Islet precursor cell (in vitro differentiated cells): ENCODE results near the gene NDUFS6.
A peak's percentile ranks its signal among the peaks of the same experiment; 100 is the strongest.

Experiments
- DNase-seq: peaks from one replicate; pipeline ENCODE4 v3.0.0-alpha.2; 2018

NDUFS6 gene

DNA sequence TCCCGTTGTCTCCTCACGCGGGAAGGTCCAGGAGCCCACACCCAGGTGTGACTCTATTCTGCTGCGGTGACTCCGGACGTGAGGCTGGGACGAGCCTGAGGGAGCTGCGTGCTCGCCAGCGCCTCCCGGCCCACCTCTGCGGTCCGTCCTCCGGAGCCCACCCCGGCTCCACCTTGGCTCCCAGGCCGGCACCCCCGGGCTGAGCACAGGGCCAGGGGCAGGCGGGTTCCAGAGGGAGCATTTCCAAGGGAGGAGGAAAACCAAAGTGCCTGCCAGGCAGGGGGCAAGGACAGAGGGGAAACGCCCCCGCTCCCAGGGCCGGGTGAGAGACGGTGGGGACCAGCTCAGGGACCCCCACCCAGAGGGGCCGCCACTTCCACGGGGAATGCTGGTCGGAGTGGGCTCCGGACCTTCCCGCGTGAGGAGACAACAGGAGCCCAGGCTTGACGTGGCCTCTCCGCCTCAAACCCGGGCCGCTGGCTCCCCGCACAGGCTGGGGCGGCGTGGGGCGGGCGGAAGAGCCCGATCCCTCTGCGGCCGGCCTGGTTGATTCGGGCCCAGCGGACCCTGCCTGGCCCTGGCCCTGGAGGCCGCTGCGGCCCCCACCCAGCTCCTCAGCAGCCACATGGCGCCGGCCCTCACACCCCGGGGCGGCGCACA, 55.5 kb downstream of the NDUFS6 start:
- no peak for DNase-seq

DNA sequence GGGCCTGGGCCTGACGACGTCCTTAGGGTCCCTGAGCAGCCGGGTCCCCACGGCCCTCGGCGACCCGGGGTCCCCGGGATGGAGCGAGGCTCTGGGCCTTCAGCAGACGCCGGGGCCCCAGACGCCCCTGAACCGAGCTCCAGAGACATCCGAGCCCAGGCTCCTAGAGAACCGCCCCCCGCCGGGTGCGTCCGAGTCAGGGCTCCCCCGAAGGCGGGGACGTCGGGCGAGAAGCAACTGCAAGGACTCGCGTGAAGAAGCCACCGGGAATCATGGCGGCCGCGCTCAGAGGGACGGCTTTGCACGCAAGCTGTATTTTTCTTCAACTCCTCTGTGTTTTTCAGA, 56.0 kb downstream of the NDUFS6 start:
- no peak for DNase-seq

DNA sequence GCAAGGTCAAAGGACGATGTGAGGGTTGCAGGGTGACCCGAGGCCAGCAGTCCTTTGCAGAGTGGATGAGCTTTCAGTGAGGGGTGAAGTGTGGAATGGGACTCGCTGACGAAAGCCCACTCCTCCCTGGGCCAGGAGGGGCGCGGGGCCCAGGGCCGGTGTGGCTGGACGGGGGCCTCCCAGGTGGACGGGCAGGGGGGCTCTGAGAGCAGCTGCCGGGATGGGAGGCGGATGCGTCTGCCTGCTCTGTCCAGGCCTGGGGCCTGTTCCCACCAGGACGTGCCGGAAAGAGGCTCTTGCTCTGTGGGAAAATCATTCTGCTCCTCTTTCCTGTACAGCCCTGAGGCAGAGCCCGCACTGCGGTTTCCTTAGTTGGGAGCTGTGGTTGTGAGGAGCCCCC, 57.2 kb downstream of the NDUFS6 start:
- DNase-seq: no peak

DNA sequence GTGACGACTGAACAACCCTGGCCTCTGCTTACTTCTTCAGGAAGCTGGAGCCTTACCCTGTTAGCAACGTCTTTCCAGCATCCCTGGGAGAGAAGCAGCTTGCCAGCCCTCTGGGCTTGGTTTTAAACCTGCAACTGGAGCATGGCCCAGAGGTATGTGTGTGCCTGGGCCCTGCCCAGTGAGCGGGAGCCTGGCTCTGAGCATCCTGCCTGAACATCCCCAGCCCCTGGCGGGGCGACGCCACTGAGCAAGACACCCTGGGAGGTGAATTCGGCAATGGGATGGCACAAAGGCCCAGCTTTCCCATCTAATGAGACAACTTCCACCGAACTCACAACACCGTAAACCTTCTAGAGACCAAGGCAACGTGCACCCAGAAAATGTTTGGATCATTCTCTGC, 57.9 kb downstream of the NDUFS6 start:
- no peak for DNase-seq

DNA sequence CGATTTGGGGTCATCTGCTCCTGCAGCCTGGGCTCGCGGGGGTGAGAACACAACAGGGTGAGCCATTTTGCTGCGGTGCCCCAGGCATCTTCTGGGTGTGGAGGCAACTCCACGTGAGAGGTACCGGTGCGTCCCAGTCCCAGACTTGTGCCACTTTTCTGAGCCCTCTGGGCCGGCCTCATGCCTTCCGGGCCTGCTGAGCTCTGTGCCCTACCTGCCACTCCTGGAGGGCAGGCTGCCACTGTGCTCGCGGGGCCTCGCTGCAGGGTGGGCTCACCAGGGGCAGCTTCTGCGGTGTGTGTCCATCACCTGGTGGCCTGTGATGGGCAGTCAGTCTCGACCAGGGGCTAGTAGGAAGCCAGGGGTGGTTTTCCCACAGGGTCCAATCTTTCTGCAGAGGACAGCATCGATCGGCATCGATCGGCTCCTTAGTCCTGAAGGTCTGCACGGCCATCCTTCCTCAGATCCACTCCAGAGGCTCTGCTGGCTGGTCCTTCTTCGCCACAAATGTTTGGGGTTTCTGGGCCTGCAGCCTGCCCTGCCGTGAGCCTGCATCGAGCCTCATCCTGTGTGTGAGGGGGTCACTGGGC, 58.9 kb downstream of the NDUFS6 start:
- DNase-seq: no peak

DNA sequence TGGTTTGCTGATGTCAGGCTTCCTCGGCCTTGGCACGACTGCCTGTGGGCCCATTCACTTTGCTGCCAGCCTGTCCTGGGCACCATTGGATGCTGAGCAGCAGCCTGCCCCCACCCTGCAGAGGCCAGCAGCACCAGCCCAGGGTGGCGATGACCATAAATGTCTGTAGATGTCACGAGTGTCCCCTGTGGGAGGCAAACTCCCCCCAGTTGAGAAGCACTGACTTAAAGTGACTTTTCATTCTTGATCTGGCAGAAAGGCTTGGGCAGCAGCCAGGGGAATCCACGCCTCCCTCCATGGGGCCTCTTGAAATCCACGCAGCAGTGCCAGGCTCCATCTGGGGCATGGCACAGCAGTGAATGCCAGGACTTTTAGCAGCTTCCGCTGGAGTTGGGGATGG, 59.7 kb downstream of the NDUFS6 start:
- DNase-seq: no peak

DNA sequence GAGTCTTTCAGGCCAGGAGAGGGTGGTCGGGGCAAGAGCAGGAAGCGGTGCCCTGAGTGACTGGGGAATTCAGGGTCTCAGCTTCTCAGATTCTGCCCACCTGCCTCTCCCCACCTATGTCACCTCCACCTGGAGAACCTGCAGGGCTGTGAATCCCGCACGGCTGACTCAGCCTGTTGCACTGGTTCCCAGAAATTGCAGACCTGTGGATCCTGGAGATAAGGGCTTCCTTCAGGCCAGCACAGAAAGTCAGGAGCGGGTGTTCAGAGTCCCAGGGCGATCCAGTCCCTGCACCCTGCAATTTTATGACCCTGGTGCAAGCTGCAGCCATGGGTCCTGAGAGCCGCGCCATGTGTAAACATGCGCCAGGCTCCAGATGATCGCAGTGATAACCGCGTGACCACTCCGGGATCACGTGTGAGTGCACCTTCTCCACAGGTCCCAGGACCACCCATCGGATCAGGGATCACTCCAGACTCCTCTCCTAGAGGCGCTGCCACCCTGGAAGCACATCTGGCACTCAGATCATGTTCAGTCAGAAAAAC, 63.8 kb downstream of the NDUFS6 start:
- peak; percentile 84 for DNase-seq

DNA sequence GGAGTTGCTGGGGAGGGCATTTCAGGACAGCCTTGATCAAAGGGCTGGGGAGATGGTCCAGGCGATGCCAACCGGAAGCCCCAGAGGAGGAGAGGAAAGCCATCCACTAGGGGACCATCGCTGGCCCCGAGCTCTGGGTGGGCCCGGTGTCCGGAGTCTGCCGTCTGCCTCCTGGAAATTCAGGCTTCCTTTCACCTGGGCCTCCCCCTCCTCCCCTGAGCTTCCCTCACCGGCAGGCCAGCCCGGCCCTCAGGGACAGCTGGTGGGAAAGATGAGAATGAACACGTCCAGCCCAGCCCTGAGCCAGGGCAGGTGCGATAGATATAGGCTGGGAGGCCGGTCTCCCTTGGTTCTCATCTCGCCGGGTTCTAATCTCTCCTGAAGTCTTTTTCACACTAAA, 64.3 kb downstream of the NDUFS6 start:
- no peak for DNase-seq
